NCI-H128 (cell line): ENCODE measurements around the gene ANO3.

Source experiments
- DNase-seq: peaks from one replicate; lab custom pipeline; 2025; ENCODE audit not compliant: unreplicated experiment; lab: John Stamatoyannopoulos, UW

ANO3 gene

GRCh38 chr11:26702406-26702805, 370.5 kb downstream of the ANO3 start:
- no peak for DNase-seq

- DNase-seq = no peak
These were observed 371.7 kb downstream of the ANO3 start for GRCh38 chr11:26703411-26704191.

- no peak for DNase-seq
These were observed 372.3 kb downstream of the ANO3 start for GRCh38 chr11:26704249-26704648.

- no peak for DNase-seq
These were observed 374.3 kb downstream of the ANO3 start for GRCh38 chr11:26706181-26706580.

GRCh38 chr11:26708736-26709456, 377.0 kb downstream of the ANO3 start:
- DNase-seq = no peak

- no peak for DNase-seq
These were observed 378.6 kb downstream of the ANO3 start for GRCh38 chr11:26710489-26710888.

GRCh38 chr11:26712497-26712896, 380.6 kb downstream of the ANO3 start:
- DNase-seq = no peak
